Mesothelial cell of epicardium (in vitro differentiated cells): ENCODE data around the gene FBXO38. TPM values are rescaled to one million over a fixed set of nuclear protein-coding genes. Genes with fewer than 3 reads are reported as not detected.
A peak's percentile ranks its signal among the peaks of the same experiment; 100 is the strongest.

ENCODE experiments used
- DNase-seq, 2 experiments: peaks; one replicate each; pipeline ENCODE4 v3.0.0; 2021; ENCODE audit warnings: low spot score in 2 of 2; ENCODE audit not compliant: unreplicated experiment in 2 of 2
- H3K27ac Mint-ChIP-seq: 2 replicates; pipeline ENCODE4 v1.8.0; 2021; ENCODE audit warnings: mixed read lengths
- H3K27me3 Mint-ChIP-seq: 2 replicates; pipeline ENCODE4 v1.8.0; 2021; ENCODE audit warnings: low read depth, mixed read lengths
- H3K36me3 Mint-ChIP-seq: 2 replicates; pipeline ENCODE4 v1.8.0; 2021; ENCODE audit warnings: mixed read lengths
- H3K4me1 Mint-ChIP-seq: 2 replicates; pipeline ENCODE4 v1.8.0; 2021; ENCODE audit warnings: mixed read lengths
- H3K4me3 Mint-ChIP-seq: 2 replicates; pipeline ENCODE4 v1.8.0; 2021; ENCODE audit warnings: mild to moderate bottlenecking, moderate library complexity, mixed read lengths
- H3K9me3 Mint-ChIP-seq: 2 replicates; pipeline ENCODE4 v1.8.0; 2021; ENCODE audit warnings: mixed read lengths
- total RNA-seq: library from RNA; stranded (reverse); gene quantifications from 3 replicates; pipeline ENCODE4 v1.2.1, GENCODE V29; 2021
- TF ChIP-seq, protein P1 (sequence below): fragments of 200-600 bp; sonication (generic); IDR thresholded peaks from one replicate; pipeline ENCODE4 v1.5.0; 2021; ENCODE audit warnings: antibody characterized with exemption; ENCODE audit not compliant: unreplicated experiment

The FBXO38 gene
- total RNA-seq, 1 donor from 2014 or later, result 55.8 TPM

DNA sequence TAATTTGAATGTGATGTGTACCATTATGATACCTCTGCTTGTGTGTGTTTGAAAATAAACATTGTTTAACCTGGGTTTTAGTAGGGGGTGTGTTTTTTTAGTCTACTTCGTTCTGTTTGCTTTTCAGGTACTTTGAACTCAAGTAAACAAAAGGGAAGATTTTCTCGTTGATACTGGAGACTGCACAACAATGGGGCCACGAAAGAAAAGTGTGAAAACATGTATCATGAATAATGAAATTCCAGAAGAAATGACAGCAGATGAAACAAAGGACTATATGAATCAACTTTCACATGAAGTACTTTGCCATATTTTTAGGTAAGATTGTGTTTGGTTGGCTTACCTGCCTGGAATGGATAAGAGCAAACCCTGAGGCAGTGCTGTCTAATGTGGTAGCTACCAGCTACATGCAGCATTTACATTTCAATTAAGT, 10.8 kb downstream of the FBXO38 start:
- TF ChIP-seq, protein P1, sequence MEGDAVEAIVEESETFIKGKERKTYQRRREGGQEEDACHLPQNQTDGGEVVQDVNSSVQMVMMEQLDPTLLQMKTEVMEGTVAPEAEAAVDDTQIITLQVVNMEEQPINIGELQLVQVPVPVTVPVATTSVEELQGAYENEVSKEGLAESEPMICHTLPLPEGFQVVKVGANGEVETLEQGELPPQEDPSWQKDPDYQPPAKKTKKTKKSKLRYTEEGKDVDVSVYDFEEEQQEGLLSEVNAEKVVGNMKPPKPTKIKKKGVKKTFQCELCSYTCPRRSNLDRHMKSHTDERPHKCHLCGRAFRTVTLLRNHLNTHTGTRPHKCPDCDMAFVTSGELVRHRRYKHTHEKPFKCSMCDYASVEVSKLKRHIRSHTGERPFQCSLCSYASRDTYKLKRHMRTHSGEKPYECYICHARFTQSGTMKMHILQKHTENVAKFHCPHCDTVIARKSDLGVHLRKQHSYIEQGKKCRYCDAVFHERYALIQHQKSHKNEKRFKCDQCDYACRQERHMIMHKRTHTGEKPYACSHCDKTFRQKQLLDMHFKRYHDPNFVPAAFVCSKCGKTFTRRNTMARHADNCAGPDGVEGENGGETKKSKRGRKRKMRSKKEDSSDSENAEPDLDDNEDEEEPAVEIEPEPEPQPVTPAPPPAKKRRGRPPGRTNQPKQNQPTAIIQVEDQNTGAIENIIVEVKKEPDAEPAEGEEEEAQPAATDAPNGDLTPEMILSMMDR, result no peak
- peaks cover 11% of the 10 kb centered on the region for H3K36me3 Mint-ChIP-seq
- no peaks in the 10 kb centered on the region for H3K27me3 Mint-ChIP-seq
- no peak for DNase-seq
- no peaks in the 10 kb centered on the region for H3K9me3 Mint-ChIP-seq
- no peak overlapping the region for H3K4me3 Mint-ChIP-seq
- H3K27ac Mint-ChIP-seq, result no peak overlapping the region
- H3K4me1 Mint-ChIP-seq, result peaks cover 18% of the 10 kb centered on the region

DNA sequence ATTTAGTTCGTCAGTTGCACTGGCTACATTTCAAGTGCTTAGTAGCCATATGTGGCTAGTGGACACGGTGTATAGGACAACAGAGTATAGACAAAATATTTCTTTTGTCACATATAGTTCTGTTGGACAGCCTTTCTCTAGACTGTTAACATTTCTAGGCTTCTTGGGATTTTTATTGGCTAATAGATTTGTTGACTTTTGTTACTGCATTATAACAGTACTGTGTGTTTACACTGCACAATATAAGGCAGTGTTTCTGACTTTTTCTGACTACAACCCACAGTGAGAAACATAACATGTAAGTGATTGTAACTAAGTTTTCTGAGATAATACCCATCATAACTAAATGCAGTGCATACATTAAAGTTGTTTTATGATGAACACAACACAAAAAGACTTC, 11.3 kb downstream of the FBXO38 start:
- no peak overlapping the region for H3K4me3 Mint-ChIP-seq
- H3K27ac Mint-ChIP-seq, result no peak overlapping the region
- DNase-seq, result no peak
- no peaks in the 10 kb centered on the region for H3K9me3 Mint-ChIP-seq
- H3K4me1 Mint-ChIP-seq, result peaks cover 18% of the 10 kb centered on the region
- TF ChIP-seq, protein P1, result no peak
- no peaks in the 10 kb centered on the region for H3K27me3 Mint-ChIP-seq
- H3K36me3 Mint-ChIP-seq, result peaks cover 11% of the 10 kb centered on the region

DNA sequence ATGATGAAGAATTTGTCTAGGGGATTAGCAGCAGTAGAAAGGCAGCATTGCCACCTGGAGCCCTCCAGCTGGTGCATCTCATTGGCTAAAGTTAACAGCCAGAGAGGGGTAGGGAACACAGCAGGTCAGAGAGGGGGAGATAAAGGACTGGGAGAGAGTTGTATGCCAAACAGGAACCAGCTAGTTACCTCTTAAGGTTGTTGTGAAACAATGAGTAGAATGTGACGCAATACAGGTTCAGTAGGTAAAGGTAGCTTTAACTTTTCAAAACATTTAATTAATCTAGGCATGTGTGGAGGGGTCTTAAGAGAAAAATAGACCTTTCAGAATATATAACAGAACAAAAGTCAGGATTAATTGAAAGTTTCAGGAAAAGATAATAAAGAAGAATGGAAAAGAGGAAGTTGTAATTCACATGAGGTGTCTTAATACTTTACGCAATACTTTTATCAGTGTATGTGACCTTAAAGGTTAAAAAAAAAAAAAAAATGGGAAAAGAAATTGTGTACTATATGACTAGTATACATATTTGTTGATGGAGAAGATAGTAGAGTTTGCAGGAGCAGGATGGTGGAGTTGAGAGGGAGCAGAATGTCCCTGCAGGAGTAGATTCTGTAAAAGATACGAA, 14.3 kb downstream of the FBXO38 start:
- H3K27me3 Mint-ChIP-seq, result no peaks in the 10 kb centered on the region
- H3K9me3 Mint-ChIP-seq, result no peaks in the 10 kb centered on the region
- H3K4me3 Mint-ChIP-seq, result no peak overlapping the region
- H3K36me3 Mint-ChIP-seq, result peaks cover 13% of the 10 kb centered on the region
- H3K4me1 Mint-ChIP-seq, result peaks cover 15% of the 10 kb centered on the region
- H3K27ac Mint-ChIP-seq, result peak overlapping the region; percentile 91
- TF ChIP-seq, protein P1, result no peak
- no peak for DNase-seq

DNA sequence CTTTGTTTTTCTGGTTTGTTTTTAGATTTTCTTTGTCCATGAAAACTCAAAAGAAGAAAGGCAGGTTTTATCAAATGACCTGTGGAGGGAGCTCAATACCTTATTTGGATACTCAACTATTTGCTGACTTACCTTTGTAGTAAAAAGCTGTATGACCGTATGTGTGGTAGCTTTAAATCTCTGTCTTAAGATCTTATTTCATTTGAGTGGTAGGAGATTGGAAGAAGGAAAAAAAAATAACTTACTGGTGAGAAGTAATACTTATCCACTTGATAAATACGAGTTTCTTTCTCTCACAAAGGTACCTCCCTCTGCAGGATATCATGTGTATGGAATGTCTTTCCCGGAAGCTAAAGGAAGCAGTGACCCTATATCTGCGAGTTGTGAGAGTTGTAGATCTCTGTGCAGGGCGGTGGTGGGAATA, 15.0 kb downstream of the FBXO38 start:
- TF ChIP-seq, protein P1, result no peak
- H3K4me1 Mint-ChIP-seq, result peaks cover 15% of the 10 kb centered on the region
- no peak overlapping the region for H3K4me3 Mint-ChIP-seq
- peak overlapping the region; percentile 84 for H3K27ac Mint-ChIP-seq
- DNase-seq, result no peak
- H3K27me3 Mint-ChIP-seq, result no peaks in the 10 kb centered on the region
- H3K9me3 Mint-ChIP-seq, result no peaks in the 10 kb centered on the region
- peaks cover 14% of the 10 kb centered on the region for H3K36me3 Mint-ChIP-seq

DNA sequence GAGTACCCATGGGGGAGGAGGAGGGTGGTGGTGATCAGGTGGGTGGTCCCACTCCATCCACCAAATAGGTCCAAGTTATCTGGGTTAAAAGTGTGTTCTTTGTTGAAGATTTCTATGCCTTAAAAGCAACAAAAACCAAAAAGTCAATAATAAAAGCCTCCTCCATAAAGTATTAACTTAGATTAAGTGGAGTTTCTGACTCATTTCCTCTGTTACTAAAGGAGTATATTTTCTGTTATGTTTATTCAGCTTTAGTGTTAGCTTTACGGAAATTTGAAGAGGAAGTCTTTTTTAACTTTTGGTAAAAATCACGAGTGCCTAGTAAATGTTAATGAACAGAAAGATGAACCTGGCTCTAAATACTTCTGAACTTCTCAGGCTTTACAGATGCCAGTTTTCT, 17.8 kb downstream of the FBXO38 start:
- H3K27ac Mint-ChIP-seq, result no peak overlapping the region
- no peaks in the 10 kb centered on the region for H3K9me3 Mint-ChIP-seq
- no peak overlapping the region for H3K4me3 Mint-ChIP-seq
- H3K27me3 Mint-ChIP-seq, result no peaks in the 10 kb centered on the region
- TF ChIP-seq, protein P1, result no peak
- peaks cover 15% of the 10 kb centered on the region for H3K4me1 Mint-ChIP-seq
- peaks cover 27% of the 10 kb centered on the region for H3K36me3 Mint-ChIP-seq
- no peak for DNase-seq

DNA sequence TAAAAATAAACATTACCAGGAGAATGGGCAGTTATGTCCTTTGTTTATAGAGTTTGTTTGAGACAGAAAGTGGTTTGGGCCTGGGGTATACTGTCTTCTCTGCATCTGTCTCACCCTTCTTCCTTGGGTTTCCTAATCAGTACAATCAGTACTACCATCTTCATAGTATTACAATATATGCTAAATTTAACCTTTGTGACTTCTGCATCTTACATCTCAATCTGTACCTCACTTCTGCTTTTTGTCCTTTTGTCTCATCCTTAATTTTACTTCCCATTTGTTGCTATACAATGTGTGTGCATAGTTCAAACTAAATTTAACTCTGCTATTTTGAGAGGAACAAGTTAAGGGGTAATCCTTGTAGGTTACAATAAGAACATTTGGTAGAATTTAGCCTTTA, 19.6 kb downstream of the FBXO38 start:
- H3K27me3 Mint-ChIP-seq, result no peaks in the 10 kb centered on the region
- no peak overlapping the region for H3K4me3 Mint-ChIP-seq
- no peak overlapping the region for H3K27ac Mint-ChIP-seq
- peaks cover 7% of the 10 kb centered on the region for H3K4me1 Mint-ChIP-seq
- no peak for DNase-seq
- H3K9me3 Mint-ChIP-seq, result no peaks in the 10 kb centered on the region
- peaks cover 29% of the 10 kb centered on the region for H3K36me3 Mint-ChIP-seq
- TF ChIP-seq, protein P1, result no peak
